ENCODE results near the gene TRIM2. TPM values are rescaled to one million over a fixed set of nuclear protein-coding genes. Genes with fewer than 3 reads are reported as not detected.

TRIM2 gene
- total and polyA plus RNA-seq, 11 donors, result 5.5 to 30.5 (median 18.5) TPM

GRCh38 chr4:153346563-153346962 is 142.3 kb downstream of the TRIM2 start:
- H3K9me3 ChIP-seq, result no peaks in the 10 kb centered on the region
- TF ChIP-seq CTCF (IDR thresholded peaks at IDR 0.05), result peak in 1 of 12 donors; percentile 9
- no peak for TF ChIP-seq POLR2A (IDR thresholded peaks at IDR 0.05)
- DNase-seq (no peak), ATAC-seq (no peak)
- no peaks in the 10 kb centered on the region for H3K36me3 ChIP-seq
- no peak overlapping the region for H3K4me3 ChIP-seq
- intact Hi-C loops (cut with DNase I), result loop anchor here (5.0 to 10.0 kb wide), 8 partner anchors 86 to 408 kb away; partner anchors contain the start of gene TMEM131L (in 7 of the 10)
- no peaks in the 10 kb centered on the region for H3K27me3 ChIP-seq
- 85 to 89% (median 86%) methylated on average over 5 of the region's 5 CpGs for WGBS, 4 donors
- H3K4me1 ChIP-seq, result peaks cover 0 to 23% (median 12%) of the 10 kb centered on the region in 12 donors
- no peak overlapping the region for H3K27ac ChIP-seq

- intact Hi-C loops (cut with DNase I), result loop anchor here (5.0 to 10.0 kb wide), 8 partner anchors 85 to 408 kb away; partner anchors contain the start of gene TMEM131L (in 7 of the 10)
- TF ChIP-seq POLR2A (IDR thresholded peaks at IDR 0.05), result no peak
- no peak for TF ChIP-seq CTCF (IDR thresholded peaks at IDR 0.05)
These were observed 142.9 kb downstream of the TRIM2 start for GRCh38 chr4:153347117-153347516.

GRCh38 chr4:153348006-153348405 is 143.8 kb downstream of the TRIM2 start:
- TF ChIP-seq POLR2A (IDR thresholded peaks at IDR 0.05) (no peak), CTCF (IDR thresholded peaks at IDR 0.05) (no peak)
- H3K27me3 ChIP-seq, result no peaks in the 10 kb centered on the region
- ATAC-seq (no peak), DNase-seq (no peak)
- no peaks in the 10 kb centered on the region for H3K9me3 ChIP-seq
- no peak overlapping the region for H3K27ac ChIP-seq
- no peak overlapping the region for H3K4me3 ChIP-seq
- H3K4me1 ChIP-seq, result peaks cover 0 to 14% (median 6%) of the 10 kb centered on the region in 12 donors
- H3K36me3 ChIP-seq, result no peaks in the 10 kb centered on the region
- 82 to 97% (median 94%) methylated on average over 4 of the region's 4 CpGs for WGBS, 4 donors
- intact Hi-C loops (cut with DNase I), result loop anchor here (5.0 to 10.0 kb wide), 8 partner anchors 84 to 407 kb away; partner anchors contain the start of gene TMEM131L (in 7 of the 10)

More at GRCh38 chr4:153347117-153347516, 142.9 kb downstream of the TRIM2 start:
- no peaks in the 10 kb centered on the region for H3K36me3 ChIP-seq
- DNase-seq (no peak), ATAC-seq (no peak)
- H3K4me3 ChIP-seq, result no peak overlapping the region
- peaks cover 0 to 17% (median 7%) of the 10 kb centered on the region in 12 donors for H3K4me1 ChIP-seq
- H3K27me3 ChIP-seq, result no peaks in the 10 kb centered on the region
- no peaks in the 10 kb centered on the region for H3K9me3 ChIP-seq
- H3K27ac ChIP-seq, result no peak overlapping the region

- ATAC-seq, result no peak
- H3K27ac ChIP-seq, result no peak overlapping the region
- WGBS, 4 donors, result 65 to 77% (median 75%) methylated on average over 1 of the region's 1 CpG
- no peaks in the 10 kb centered on the region for H3K27me3 ChIP-seq
- H3K4me3 ChIP-seq, result no peak overlapping the region
- H3K9me3 ChIP-seq, result no peaks in the 10 kb centered on the region
- H3K36me3 ChIP-seq, result no peaks in the 10 kb centered on the region
- TF ChIP-seq CTCF (IDR thresholded peaks at IDR 0.05) (no peak), POLR2A (IDR thresholded peaks at IDR 0.05) (no peak)
- H3K4me1 ChIP-seq, result peaks cover 0 to 11% (median 3%) of the 10 kb centered on the region in 12 donors
- DNase-seq, result no peak
- intact Hi-C loops (cut with DNase I), result loop anchor here (5.0 to 10.0 kb wide), 8 partner anchors 83 to 405 kb away; partner anchors contain the start of gene TMEM131L (in 7 of the 10)
These were observed 145.1 kb downstream of the TRIM2 start for GRCh38 chr4:153349206-153349805.

Measured in heart left ventricle (tissue), 16 donors.